Trophoblast cell (in vitro differentiated cells and primary cell): ENCODE data around the gene NEGR1.

Source experiments
- DNase-seq, 2 donors: peaks; one replicate each; pipeline ENCODE4 v3.0.0-alpha.2; 2016
- H2AFZ ChIP-seq: 2 replicates; pipeline ENCODE4 v1.6.1; 2013; ENCODE audit warnings: low read length, moderate library complexity, mild to moderate bottlenecking; ENCODE audit not compliant: insufficient read depth, poor library complexity
- H2AK5ac ChIP-seq: 2 replicates; pipeline ENCODE4 v1.6.1; 2013; ENCODE audit warnings: mild to moderate bottlenecking, low read length
- H2BK120ac ChIP-seq: 2 replicates; pipeline ENCODE4 v1.6.1; 2013; ENCODE audit warnings: low read length, mild to moderate bottlenecking, moderate library complexity; ENCODE audit not compliant: insufficient read depth, poor library complexity
- H2BK12ac ChIP-seq: 2 replicates; pipeline ENCODE4 v1.6.1; 2013; ENCODE audit warnings: mild to moderate bottlenecking, low read length, moderate library complexity
- H2BK5ac ChIP-seq: 2 replicates; pipeline ENCODE4 v1.6.1; 2013; ENCODE audit warnings: low read length, low read depth, moderate library complexity, mild to moderate bottlenecking; ENCODE audit not compliant: poor library complexity
- H3K14ac ChIP-seq: 2 replicates; pipeline ENCODE4 v1.6.1; 2013; ENCODE audit warnings: mild to moderate bottlenecking, low read length
- H3K18ac ChIP-seq: 2 replicates; pipeline ENCODE4 v1.6.1; 2013; ENCODE audit warnings: mild to moderate bottlenecking, low read length
- H3K23ac ChIP-seq: 2 replicates; pipeline ENCODE4 v1.6.1; 2013; ENCODE audit warnings: low read length
- H3K27ac ChIP-seq: 2 replicates; pipeline ENCODE4 v1.5.1; 2013; ENCODE audit warnings: low read depth, mild to moderate bottlenecking, inconsistent platforms, low read length, moderate library complexity
- H3K27me3 ChIP-seq: 2 replicates; pipeline ENCODE4 v1.6.1; 2013; ENCODE audit warnings: inconsistent platforms, mild to moderate bottlenecking, low read length, moderate library complexity; ENCODE audit not compliant: insufficient read depth
- H3K36me3 ChIP-seq, 2 experiments: 1 replicate in 1 of 2; 2 replicates in 1 of 2; pipeline ENCODE4 v1.6.1; 2013; ENCODE audit warnings: low read length in 2 of 2, mild to moderate bottlenecking in 2 of 2, moderate library complexity in 1 of 2; ENCODE audit not compliant: insufficient read depth in 2 of 2, control insufficient read depth in 1 of 2
- H3K4ac ChIP-seq: 2 replicates; pipeline ENCODE4 v1.6.1; 2013; ENCODE audit warnings: low read depth, mild to moderate bottlenecking, low read length, moderate library complexity
- H3K4me1 ChIP-seq, 2 experiments: 1 replicate in 1 of 2; 2 replicates in 1 of 2; pipeline ENCODE4 v1.6.1; 2013; ENCODE audit warnings: low read length in 2 of 2, mild to moderate bottlenecking in 2 of 2, moderate library complexity in 1 of 2; ENCODE audit not compliant: insufficient read depth in 2 of 2, control insufficient read depth in 1 of 2
- H3K4me2 ChIP-seq: 2 replicates; pipeline ENCODE4 v1.6.1; 2013; ENCODE audit warnings: inconsistent platforms, mild to moderate bottlenecking, low read length, moderate library complexity
- H3K4me3 ChIP-seq: 2 replicates; pipeline ENCODE4 v1.5.1; 2013; ENCODE audit warnings: mild to moderate bottlenecking, low read depth, low read length, inconsistent platforms
- H3K79me1 ChIP-seq: one replicate; pipeline ENCODE4 v1.6.1; 2013; ENCODE audit warnings: low read length
- H3K79me2 ChIP-seq: 2 replicates; pipeline ENCODE4 v1.6.1; 2013; ENCODE audit warnings: low read length, mild to moderate bottlenecking; ENCODE audit not compliant: control insufficient read depth, insufficient read depth, poor library complexity
- H3K9ac ChIP-seq: 2 replicates; pipeline ENCODE4 v1.6.1; 2013; ENCODE audit warnings: mild to moderate bottlenecking, low read length
- H3K9me3 ChIP-seq: 2 replicates; pipeline ENCODE4 v1.6.1; 2013; ENCODE audit warnings: low read depth, mild to moderate bottlenecking, control low read depth, inconsistent platforms, low read length; ENCODE audit not compliant: insufficient read depth
- H4K12ac ChIP-seq: 2 replicates; pipeline ENCODE4 v1.6.1; 2013; ENCODE audit warnings: low read depth, mild to moderate bottlenecking, low read length, moderate library complexity
- H4K8ac ChIP-seq: 2 replicates; pipeline ENCODE4 v1.6.1; 2013; ENCODE audit warnings: low read depth, mild to moderate bottlenecking, low read length, moderate library complexity
- H4K91ac ChIP-seq: one replicate; pipeline ENCODE4 v1.6.1; 2013; ENCODE audit warnings: low read depth, mild to moderate bottlenecking, low read length, moderate library complexity
- WGBS: extraction: QIAGEN DNeasy Blood & Tissue Kit; methylation state at CpG from one replicate; pipeline ENCODE4 v1.1.7; 2013; ENCODE audit warnings: missing lambda C conversion rate; ENCODE audit not compliant: insufficient read length, insufficient coverage; ENCODE audit errors: extremely low coverage; 5-methylcytosine and 5-hydroxymethylcytosine counted together

The NEGR1 gene

DNA sequence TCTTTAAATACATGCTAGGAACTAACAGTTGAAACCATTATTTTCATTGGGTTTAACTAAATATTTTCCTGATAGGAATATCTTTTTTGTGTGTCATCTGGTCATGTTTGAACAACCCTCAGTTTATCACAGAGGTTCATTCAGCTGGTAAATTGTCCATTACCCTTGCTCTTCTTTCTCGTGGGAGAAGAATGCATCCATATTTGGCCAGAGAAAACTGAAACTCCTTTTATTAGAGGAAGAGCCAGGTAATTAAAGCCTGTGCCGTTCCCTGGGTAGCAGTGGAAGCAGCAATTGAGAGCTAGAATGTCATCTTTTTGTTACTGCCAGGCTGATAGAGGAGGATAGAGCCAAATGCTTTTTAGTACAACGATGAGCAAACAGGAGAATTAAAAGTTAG is 614.3 kb downstream of the NEGR1 start:
- Histone ChIP-seq H4K12ac (no peak overlapping the region), H3K23ac (no peak overlapping the region), H3K4me1 (no peaks in the 10 kb centered on the region), H2BK12ac (no peak overlapping the region), H2AK5ac (no peak overlapping the region), H3K4me2 (no peak overlapping the region), H3K4ac (no peak overlapping the region), H3K79me1 (no peaks in the 10 kb centered on the region), H3K27ac (no peak overlapping the region), H3K79me2 (no peaks in the 10 kb centered on the region), H3K9ac (no peak overlapping the region), H3K36me3 (no peaks in the 10 kb centered on the region), H3K9me3 (no peaks in the 10 kb centered on the region), H2BK120ac (no peak overlapping the region), H2AFZ (no peak overlapping the region), H3K14ac (no peak overlapping the region), H4K91ac (no peak overlapping the region), H3K27me3 (no peaks in the 10 kb centered on the region), H3K18ac (no peak overlapping the region), H4K8ac (no peak overlapping the region), H3K4me3 (no peak overlapping the region), H2BK5ac (no peak overlapping the region)
- no CpG with 5 or more reads among the region's 3 CpGs for WGBS
- DNase-seq, result no peak

DNA sequence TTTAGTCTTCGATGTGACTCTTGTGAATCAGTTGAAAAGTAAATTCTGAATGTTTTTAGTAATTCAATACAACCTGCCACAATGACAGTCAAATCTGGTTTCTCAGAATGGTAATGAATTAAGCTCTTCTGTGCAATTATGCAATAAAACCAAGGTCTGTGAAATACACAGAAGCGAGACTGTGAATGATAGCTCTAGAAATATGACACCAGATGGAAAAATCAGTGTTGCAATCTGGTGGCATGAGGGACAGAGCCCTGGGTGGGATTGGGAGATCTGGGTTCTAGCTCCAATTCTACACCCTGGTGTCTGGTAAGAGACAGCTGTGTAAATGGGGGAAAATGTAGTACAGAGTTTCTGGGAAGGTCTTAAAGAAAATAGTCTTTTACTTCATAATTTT is 615.1 kb downstream of the NEGR1 start:
- H3K79me2 ChIP-seq, result no peaks in the 10 kb centered on the region
- H3K23ac ChIP-seq, result no peak overlapping the region
- peak in 1 of 2 donors; percentile 8 for DNase-seq
- H4K12ac ChIP-seq, result no peak overlapping the region
- no peak overlapping the region for H3K27ac ChIP-seq
- no peak overlapping the region for H3K4me3 ChIP-seq
- H3K14ac ChIP-seq, result no peak overlapping the region
- no peak overlapping the region for H2BK12ac ChIP-seq
- no peak overlapping the region for H3K18ac ChIP-seq
- H2AK5ac ChIP-seq, result no peak overlapping the region
- H3K36me3 ChIP-seq, result no peaks in the 10 kb centered on the region
- no peak overlapping the region for H3K4ac ChIP-seq
- H3K79me1 ChIP-seq, result no peaks in the 10 kb centered on the region
- no peak overlapping the region for H2BK5ac ChIP-seq
- H3K9me3 ChIP-seq, result no peaks in the 10 kb centered on the region
- no peaks in the 10 kb centered on the region for H3K4me1 ChIP-seq
- no peak overlapping the region for H4K91ac ChIP-seq
- H3K4me2 ChIP-seq, result no peak overlapping the region
- H2AFZ ChIP-seq, result no peak overlapping the region
- no peak overlapping the region for H2BK120ac ChIP-seq
- H4K8ac ChIP-seq, result no peak overlapping the region
- WGBS, result no CpG with 5 or more reads among the region's 2 CpGs
- no peak overlapping the region for H3K9ac ChIP-seq
- H3K27me3 ChIP-seq, result no peaks in the 10 kb centered on the region

GRCh38 chr1:71666609-71667008 is 615.7 kb downstream of the NEGR1 start:
- no peaks in the 10 kb centered on the region for H3K36me3 ChIP-seq
- H3K4me3 ChIP-seq, result no peak overlapping the region
- no peak overlapping the region for H2BK5ac ChIP-seq
- no peak overlapping the region for H4K8ac ChIP-seq
- no peaks in the 10 kb centered on the region for H3K79me1 ChIP-seq
- no peaks in the 10 kb centered on the region for H3K4me1 ChIP-seq
- no peak overlapping the region for H2AK5ac ChIP-seq
- no peak overlapping the region for H3K4ac ChIP-seq
- H3K9ac ChIP-seq, result no peak overlapping the region
- DNase-seq, result no peak
- H3K14ac ChIP-seq, result no peak overlapping the region
- no peaks in the 10 kb centered on the region for H3K27me3 ChIP-seq
- H2AFZ ChIP-seq, result no peak overlapping the region
- H2BK12ac ChIP-seq, result no peak overlapping the region
- H4K12ac ChIP-seq, result no peak overlapping the region
- H3K27ac ChIP-seq, result no peak overlapping the region
- H4K91ac ChIP-seq, result no peak overlapping the region
- no peaks in the 10 kb centered on the region for H3K9me3 ChIP-seq
- H3K23ac ChIP-seq, result no peak overlapping the region
- H3K4me2 ChIP-seq, result no peak overlapping the region
- no peak overlapping the region for H2BK120ac ChIP-seq
- H3K79me2 ChIP-seq, result no peaks in the 10 kb centered on the region
- no peak overlapping the region for H3K18ac ChIP-seq

- no peaks in the 10 kb centered on the region for H3K79me2 ChIP-seq
- H3K18ac ChIP-seq, result no peak overlapping the region
- H4K8ac ChIP-seq, result no peak overlapping the region
- H3K9me3 ChIP-seq, result no peaks in the 10 kb centered on the region
- H3K14ac ChIP-seq, result no peak overlapping the region
- H3K79me1 ChIP-seq, result no peaks in the 10 kb centered on the region
- no peak overlapping the region for H2AFZ ChIP-seq
- no peak overlapping the region for H4K91ac ChIP-seq
- H3K4me3 ChIP-seq, result no peak overlapping the region
- H4K12ac ChIP-seq, result no peak overlapping the region
- no peak overlapping the region for H2BK120ac ChIP-seq
- no peak for DNase-seq
- no CpG with 5 or more reads among the region's 4 CpGs for WGBS
- H3K27ac ChIP-seq, result no peak overlapping the region
- H3K9ac ChIP-seq, result no peak overlapping the region
- H2BK12ac ChIP-seq, result no peak overlapping the region
- H2BK5ac ChIP-seq, result no peak overlapping the region
- no peak overlapping the region for H3K23ac ChIP-seq
- no peaks in the 10 kb centered on the region for H3K27me3 ChIP-seq
- H3K4ac ChIP-seq, result no peak overlapping the region
- no peaks in the 10 kb centered on the region for H3K36me3 ChIP-seq
- H3K4me2 ChIP-seq, result no peak overlapping the region
- H3K4me1 ChIP-seq, result no peaks in the 10 kb centered on the region
- no peak overlapping the region for H2AK5ac ChIP-seq
Observed at GRCh38 chr1:71660411-71660810, 621.9 kb downstream of the NEGR1 start.
